NCI-H82 (cell line): ENCODE measurements around the gene IQCH.

Source experiments
- DNase-seq: peaks from one replicate; lab custom pipeline; 2025; lab: John Stamatoyannopoulos, UW

Gene IQCH

GRCh38 chr15:67394873-67395639 lies 140.5 kb downstream of the IQCH start:
- no peak for DNase-seq

- DNase-seq = no peak
These were observed 141.5 kb downstream of the IQCH start for GRCh38 chr15:67396114-67396513.

GRCh38 chr15:67397139-67397538 lies 142.6 kb downstream of the IQCH start:
- no peak for DNase-seq

- no peak for DNase-seq
These were observed 145.3 kb downstream of the IQCH start for GRCh38 chr15:67399925-67400324.

GRCh38 chr15:67400890-67401289 lies 146.3 kb downstream of the IQCH start:
- DNase-seq = no peak

- no peak for DNase-seq
These were observed 146.8 kb downstream of the IQCH start for GRCh38 chr15:67401336-67401735.

GRCh38 chr15:67403428-67404154 lies 149.0 kb downstream of the IQCH start:
- DNase-seq = no peak

- no peak for DNase-seq
These were observed 150.9 kb downstream of the IQCH start for GRCh38 chr15:67405208-67406191.

GRCh38 chr15:67406257-67406861 lies 151.8 kb downstream of the IQCH start:
- DNase-seq = peak; percentile 9

GRCh38 chr15:67407786-67408185 lies 153.2 kb downstream of the IQCH start:
- DNase-seq = peak; percentile 63

- no peak for DNase-seq
These were observed 154.6 kb downstream of the IQCH start for GRCh38 chr15:67409175-67409574.

GRCh38 chr15:67411486-67411885 lies 156.9 kb downstream of the IQCH start:
- DNase-seq = no peak

- no peak for DNase-seq
These were observed 159.3 kb downstream of the IQCH start for GRCh38 chr15:67413770-67414390.

- DNase-seq = no peak
These were observed 160.6 kb downstream of the IQCH start for GRCh38 chr15:67415181-67415580.

GRCh38 chr15:67416891-67417290 lies 162.3 kb downstream of the IQCH start:
- DNase-seq = no peak

GRCh38 chr15:67419705-67420104 lies 165.1 kb downstream of the IQCH start:
- DNase-seq = no peak

- DNase-seq = no peak
These were observed 165.6 kb downstream of the IQCH start for GRCh38 chr15:67420137-67420536.

- DNase-seq = peak; percentile 19
These were observed 166.5 kb downstream of the IQCH start for GRCh38 chr15:67421105-67421504.

- no peak for DNase-seq
These were observed 167.7 kb downstream of the IQCH start for GRCh38 chr15:67422296-67422695.

- peak; percentile 66 for DNase-seq
These were observed 179.0 kb downstream of the IQCH start for GRCh38 chr15:67433495-67434099.
